Liver (tissue), 9 donors: ENCODE data around the gene SET. TPM values are rescaled to one million over a fixed set of nuclear protein-coding genes. Genes with fewer than 3 reads are reported as not detected.

ENCODE experiments used
- DNase-seq: peaks from one replicate; pipeline ENCODE4 v3.0.0-alpha.2; 2017; ENCODE audit warnings: low spot score
- H3K27ac ChIP-seq, 2 donors: one replicate each; pipeline ENCODE4 v1.7.0; 2013; ENCODE audit warnings: inconsistent platforms in 2 of 2, low read length in 2 of 2, control low read depth in 1 of 2, low read depth in 1 of 2, mild to moderate bottlenecking in 1 of 2
- H3K27me3 ChIP-seq, 4 donors: one replicate each; pipeline versions ENCODE4 v1.6.1 to v1.7.0; 2013; ENCODE audit warnings: low read length in 3 of 4, inconsistent platforms in 1 of 4, mild to moderate bottlenecking in 1 of 4, moderate library complexity in 1 of 4; ENCODE audit not compliant: control insufficient read depth in 4 of 4, insufficient read depth in 4 of 4
- H3K36me3 ChIP-seq, 4 donors: one replicate each; pipeline versions ENCODE4 v1.6.1 to v1.7.0; 2013; ENCODE audit warnings: low read length in 3 of 4, mild to moderate bottlenecking in 3 of 4, low read depth in 1 of 4, moderate library complexity in 1 of 4; ENCODE audit not compliant: control insufficient read depth in 4 of 4, insufficient read depth in 3 of 4
- H3K4me1 ChIP-seq, 4 donors: one replicate each; pipeline versions ENCODE4 v1.6.1 to v1.7.0; 2013; ENCODE audit warnings: low read length in 3 of 4, mild to moderate bottlenecking in 3 of 4, moderate library complexity in 1 of 4; ENCODE audit not compliant: control insufficient read depth in 4 of 4, insufficient read depth in 4 of 4
- H3K4me3 ChIP-seq, 3 donors: one replicate each; pipeline versions ENCODE4 v1.6.1 to v1.7.0; 2013; ENCODE audit warnings: low read length in 3 of 3, control low read depth in 1 of 3, low read depth in 1 of 3, mild to moderate bottlenecking in 1 of 3
- H3K9ac ChIP-seq, 2 donors: one replicate each; pipeline ENCODE4 v1.7.0; 2013; ENCODE audit warnings: low read length in 2 of 2, mild to moderate bottlenecking in 2 of 2, moderate library complexity in 2 of 2, control low read depth in 1 of 2, low read depth in 1 of 2
- H3K9me3 ChIP-seq, 4 donors: one replicate each; pipeline versions ENCODE4 v1.6.1 to v1.7.0; 2013; ENCODE audit warnings: low read length in 3 of 4; ENCODE audit not compliant: control insufficient read depth in 4 of 4
- ATF3 ChIP-seq: IDR thresholded peaks from 2 replicates; pipeline ENCODE4 v1.6.1; 2016; ENCODE audit warnings: antibody characterized with exemption
- EGR1 ChIP-seq, 2 donors: IDR thresholded peaks; 2 replicates each; pipeline ENCODE4 v1.6.1; 2016 to 2018; ENCODE audit warnings: antibody characterized with exemption in 2 of 2, low read depth in 2 of 2
- FOXA1 ChIP-seq: IDR thresholded peaks from 2 replicates; pipeline ENCODE4 v1.6.1; 2016; ENCODE audit warnings: antibody characterized with exemption
- FOXA2 ChIP-seq: IDR thresholded peaks from 2 replicates; pipeline ENCODE4 v1.6.1; 2016; ENCODE audit warnings: antibody characterized with exemption
- GABPA ChIP-seq, 2 donors: IDR thresholded peaks in 1 of 2; conservative IDR thresholded peaks in 1 of 2; 2 replicates each; pipeline ENCODE4 v1.6.1; 2016; ENCODE audit warnings: antibody characterized with exemption in 2 of 2, mild to moderate bottlenecking in 1 of 2, moderate library complexity in 1 of 2
- JUND ChIP-seq, 2 donors: IDR thresholded peaks; 2 replicates each; pipeline ENCODE4 v1.6.1; 2016; ENCODE audit warnings: antibody characterized with exemption in 2 of 2
- MAX ChIP-seq: IDR thresholded peaks from 2 replicates; pipeline ENCODE4 v1.6.1; 2016; ENCODE audit warnings: antibody characterized with exemption
- NR2F2 ChIP-seq: IDR thresholded peaks from 2 replicates; pipeline ENCODE4 v1.6.1; 2016; ENCODE audit warnings: antibody characterized with exemption
- RAD21 ChIP-seq, 2 donors: IDR thresholded peaks; 2 replicates each; pipeline ENCODE4 v1.6.1; 2016; ENCODE audit warnings: antibody characterized with exemption in 2 of 2, mild to moderate bottlenecking in 2 of 2
- SP1 ChIP-seq: IDR thresholded peaks from 2 replicates; pipeline ENCODE4 v1.6.1; 2018; ENCODE audit warnings: antibody characterized with exemption, mild to moderate bottlenecking
- TAF1 ChIP-seq: conservative IDR thresholded peaks from 2 replicates; pipeline ENCODE4 v1.6.1; 2016; ENCODE audit warnings: antibody characterized with exemption, mild to moderate bottlenecking
- YY1 ChIP-seq: IDR thresholded peaks from 2 replicates; pipeline ENCODE4 v1.6.1; 2016; ENCODE audit warnings: antibody characterized with exemption, mild to moderate bottlenecking
- WGBS: extraction: QIAGEN DNeasy Blood & Tissue Kit; methylation state at CpG from one replicate; pipeline ENCODE4 v1.1.7; 2013; 5-methylcytosine and 5-hydroxymethylcytosine counted together
- polyA plus RNA-seq, 2 donors: library from polyadenylated mRNA; stranded (reverse) in 1 of 2; unstranded in 1 of 2; fragments of 200-250 nt in 1 of 2; fragments of >200 nt in 1 of 2; fragmentation: Nextera tagmentation in 1 of 2; extraction: Ambion mirVana in 1 of 2; gene quantifications; one replicate each; pipeline versions ENCODE4 v1.2.1 to v1.2.3, GENCODE V29; 2013 to 2015
- total RNA-seq, 2 donors: library from RNA; depleted of rRNA; stranded (reverse); fragments of >200 nt; gene quantifications; one replicate each; pipeline ENCODE4 v1.2.3, GENCODE V29; 2014
- TF ChIP-seq, protein P1 (sequence below): IDR thresholded peaks from 2 replicates; pipeline ENCODE4 v1.6.1; 2016; ENCODE audit warnings: antibody characterized with exemption
- TF ChIP-seq, protein P2 (sequence below): IDR thresholded peaks from 2 replicates; pipeline ENCODE4 v1.6.1; 2016; ENCODE audit warnings: antibody characterized with exemption, mild to moderate bottlenecking
- TF ChIP-seq, protein P3 (sequence below): fragments of 150-350 bp; IDR thresholded peaks from 2 replicates; pipeline ENCODE4 v1.5.1; 2017; ENCODE audit warnings: improper control_type of control experiment, low read depth, low read length; ENCODE audit not compliant: missing input control
- donor health status: healthy.
- donor health status: healthy.
- donor health status: healthy.
- donor health status: healthy.
- donor health status: healthy.

SET gene
- total and polyA plus RNA-seq, 4 donors, result 58.2 to 95.6 (median 69.3) TPM

DNA sequence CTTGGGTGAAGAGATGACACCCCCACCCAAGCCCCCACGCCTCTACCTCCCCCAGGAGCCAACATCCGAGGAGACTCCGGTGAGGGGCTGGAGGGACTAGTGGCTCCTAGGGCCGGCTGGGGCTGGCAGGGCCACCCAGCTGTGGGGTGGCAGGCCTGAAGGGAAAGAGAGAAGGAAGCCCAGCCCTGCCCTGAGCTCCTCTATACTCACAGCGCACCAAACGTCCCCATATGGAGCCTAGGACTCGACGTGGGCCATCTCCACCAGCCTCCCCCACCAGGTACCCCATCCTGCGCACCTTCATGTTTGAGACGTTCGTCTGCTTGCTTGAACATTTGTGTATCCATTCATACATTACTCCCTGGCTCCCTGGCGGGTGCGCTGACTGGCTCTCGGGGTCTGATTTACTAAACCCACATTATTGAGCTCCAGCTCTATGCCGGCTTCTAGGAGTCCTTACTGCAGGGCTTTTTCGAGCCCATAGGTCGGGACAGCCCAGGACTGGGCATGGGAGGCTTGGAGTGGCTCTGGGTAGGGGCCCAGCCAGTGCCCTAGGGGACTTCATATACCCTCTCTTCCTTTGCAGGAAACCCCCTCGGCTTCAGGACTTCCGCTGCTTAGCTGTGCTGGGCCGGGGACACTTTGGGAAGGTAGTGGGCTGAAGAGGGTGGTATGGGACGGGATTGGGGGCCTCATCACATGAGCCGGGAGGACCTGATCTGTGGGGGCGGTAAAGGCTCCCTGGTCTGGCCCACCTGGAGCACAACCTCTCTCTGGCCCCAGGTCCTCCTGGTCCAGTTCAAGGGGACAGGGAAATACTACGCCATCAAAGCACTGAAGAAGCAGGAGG is 25.8 kb downstream of the SET start (continued):
- TF ChIP-seq ATF3 (no peak), FOXA2 (no peak), GABPA (IDR thresholded peaks at IDR 0.05 in 1 of 2, conservative IDR thresholded peaks at IDR 0.05 in 1 of 2) (no peak), MAX (no peak), SP1 (no peak), YY1 (no peak)
- TF ChIP-seq, protein P1, sequence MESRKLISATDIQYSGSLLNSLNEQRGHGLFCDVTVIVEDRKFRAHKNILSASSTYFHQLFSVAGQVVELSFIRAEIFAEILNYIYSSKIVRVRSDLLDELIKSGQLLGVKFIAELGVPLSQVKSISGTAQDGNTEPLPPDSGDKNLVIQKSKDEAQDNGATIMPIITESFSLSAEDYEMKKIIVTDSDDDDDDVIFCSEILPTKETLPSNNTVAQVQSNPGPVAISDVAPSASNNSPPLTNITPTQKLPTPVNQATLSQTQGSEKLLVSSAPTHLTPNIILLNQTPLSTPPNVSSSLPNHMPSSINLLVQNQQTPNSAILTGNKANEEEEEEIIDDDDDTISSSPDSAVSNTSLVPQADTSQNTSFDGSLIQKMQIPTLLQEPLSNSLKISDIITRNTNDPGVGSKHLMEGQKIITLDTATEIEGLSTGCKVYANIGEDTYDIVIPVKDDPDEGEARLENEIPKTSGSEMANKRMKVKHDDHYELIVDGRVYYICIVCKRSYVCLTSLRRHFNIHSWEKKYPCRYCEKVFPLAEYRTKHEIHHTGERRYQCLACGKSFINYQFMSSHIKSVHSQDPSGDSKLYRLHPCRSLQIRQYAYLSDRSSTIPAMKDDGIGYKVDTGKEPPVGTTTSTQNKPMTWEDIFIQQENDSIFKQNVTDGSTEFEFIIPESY, result no peak

DNA sequence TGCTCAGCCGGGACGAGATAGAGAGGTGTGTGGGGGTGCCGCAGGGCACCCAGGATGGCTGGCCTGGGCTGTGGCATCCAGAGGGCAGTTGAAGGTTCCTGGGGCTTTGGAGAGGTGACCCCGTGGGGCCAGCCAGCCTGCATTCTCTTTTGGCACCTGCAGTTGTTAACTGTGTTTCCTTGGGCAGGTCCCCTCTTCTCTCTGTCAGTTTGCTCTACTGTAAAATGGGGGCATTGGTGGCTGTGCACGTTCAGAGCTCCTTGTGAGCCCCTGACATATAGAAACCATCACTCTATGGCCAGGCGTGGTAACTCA is 26.4 kb downstream of the SET start:
- WGBS, result 97% methylated on average over 6 of the region's 6 CpGs
- H3K9ac ChIP-seq, result no peak overlapping the region
- DNase-seq, result no peak
- no peak overlapping the region for H3K4me3 ChIP-seq
- H3K9me3 ChIP-seq, result no peaks in the 10 kb centered on the region
- no peaks in the 10 kb centered on the region for H3K27me3 ChIP-seq
- H3K4me1 ChIP-seq, result no peaks in the 10 kb centered on the region
- TF ChIP-seq, protein P1, result no peak
- TF ChIP-seq, protein P2, sequence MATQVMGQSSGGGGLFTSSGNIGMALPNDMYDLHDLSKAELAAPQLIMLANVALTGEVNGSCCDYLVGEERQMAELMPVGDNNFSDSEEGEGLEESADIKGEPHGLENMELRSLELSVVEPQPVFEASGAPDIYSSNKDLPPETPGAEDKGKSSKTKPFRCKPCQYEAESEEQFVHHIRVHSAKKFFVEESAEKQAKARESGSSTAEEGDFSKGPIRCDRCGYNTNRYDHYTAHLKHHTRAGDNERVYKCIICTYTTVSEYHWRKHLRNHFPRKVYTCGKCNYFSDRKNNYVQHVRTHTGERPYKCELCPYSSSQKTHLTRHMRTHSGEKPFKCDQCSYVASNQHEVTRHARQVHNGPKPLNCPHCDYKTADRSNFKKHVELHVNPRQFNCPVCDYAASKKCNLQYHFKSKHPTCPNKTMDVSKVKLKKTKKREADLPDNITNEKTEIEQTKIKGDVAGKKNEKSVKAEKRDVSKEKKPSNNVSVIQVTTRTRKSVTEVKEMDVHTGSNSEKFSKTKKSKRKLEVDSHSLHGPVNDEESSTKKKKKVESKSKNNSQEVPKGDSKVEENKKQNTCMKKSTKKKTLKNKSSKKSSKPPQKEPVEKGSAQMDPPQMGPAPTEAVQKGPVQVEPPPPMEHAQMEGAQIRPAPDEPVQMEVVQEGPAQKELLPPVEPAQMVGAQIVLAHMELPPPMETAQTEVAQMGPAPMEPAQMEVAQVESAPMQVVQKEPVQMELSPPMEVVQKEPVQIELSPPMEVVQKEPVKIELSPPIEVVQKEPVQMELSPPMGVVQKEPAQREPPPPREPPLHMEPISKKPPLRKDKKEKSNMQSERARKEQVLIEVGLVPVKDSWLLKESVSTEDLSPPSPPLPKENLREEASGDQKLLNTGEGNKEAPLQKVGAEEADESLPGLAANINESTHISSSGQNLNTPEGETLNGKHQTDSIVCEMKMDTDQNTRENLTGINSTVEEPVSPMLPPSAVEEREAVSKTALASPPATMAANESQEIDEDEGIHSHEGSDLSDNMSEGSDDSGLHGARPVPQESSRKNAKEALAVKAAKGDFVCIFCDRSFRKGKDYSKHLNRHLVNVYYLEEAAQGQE, result no peak
- TF ChIP-seq GABPA (IDR thresholded peaks at IDR 0.05 in 1 of 2, conservative IDR thresholded peaks at IDR 0.05 in 1 of 2) (no peak), RAD21 (IDR thresholded peaks at IDR 0.05) (no peak), FOXA2 (no peak), FOXA1 (no peak), TAF1 (no peak), MAX (no peak), SP1 (no peak), EGR1 (IDR thresholded peaks at IDR 0.05; ENCODE audit: low read depth in 2 of 2) (no peak), ATF3 (no peak), NR2F2 (no peak), JUND (IDR thresholded peaks at IDR 0.05) (no peak)
- TF ChIP-seq, protein P3, sequence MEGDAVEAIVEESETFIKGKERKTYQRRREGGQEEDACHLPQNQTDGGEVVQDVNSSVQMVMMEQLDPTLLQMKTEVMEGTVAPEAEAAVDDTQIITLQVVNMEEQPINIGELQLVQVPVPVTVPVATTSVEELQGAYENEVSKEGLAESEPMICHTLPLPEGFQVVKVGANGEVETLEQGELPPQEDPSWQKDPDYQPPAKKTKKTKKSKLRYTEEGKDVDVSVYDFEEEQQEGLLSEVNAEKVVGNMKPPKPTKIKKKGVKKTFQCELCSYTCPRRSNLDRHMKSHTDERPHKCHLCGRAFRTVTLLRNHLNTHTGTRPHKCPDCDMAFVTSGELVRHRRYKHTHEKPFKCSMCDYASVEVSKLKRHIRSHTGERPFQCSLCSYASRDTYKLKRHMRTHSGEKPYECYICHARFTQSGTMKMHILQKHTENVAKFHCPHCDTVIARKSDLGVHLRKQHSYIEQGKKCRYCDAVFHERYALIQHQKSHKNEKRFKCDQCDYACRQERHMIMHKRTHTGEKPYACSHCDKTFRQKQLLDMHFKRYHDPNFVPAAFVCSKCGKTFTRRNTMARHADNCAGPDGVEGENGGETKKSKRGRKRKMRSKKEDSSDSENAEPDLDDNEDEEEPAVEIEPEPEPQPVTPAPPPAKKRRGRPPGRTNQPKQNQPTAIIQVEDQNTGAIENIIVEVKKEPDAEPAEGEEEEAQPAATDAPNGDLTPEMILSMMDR, result no peak
- H3K27ac ChIP-seq, result no peak overlapping the region
- H3K36me3 ChIP-seq, result no peaks in the 10 kb centered on the region
